Uterus (tissue), 2 donors: ENCODE data around the gene GFAP.

Source experiments
- POLR2A ChIP-seq, 2 donors: fragments of 450-650 bp; IDR thresholded peaks; one replicate each; pipeline ENCODE4 v1.6.1; 2016; ENCODE audit warnings: antibody characterized with exemption in 2 of 2, mild to moderate bottlenecking in 1 of 2, moderate library complexity in 1 of 2
- TF ChIP-seq, protein P1 (sequence below), 4 experiments: fragments of 200-600 bp in 2 of 4; fragments of 450-650 bp in 2 of 4; sonication (generic) in 2 of 4; IDR thresholded peaks; one replicate each; pipeline ENCODE4 v1.5.1; 2016 to 2019; ENCODE audit warnings: antibody characterized with exemption in 4 of 4, mild to moderate bottlenecking in 2 of 4, moderate library complexity in 1 of 4

DNA sequence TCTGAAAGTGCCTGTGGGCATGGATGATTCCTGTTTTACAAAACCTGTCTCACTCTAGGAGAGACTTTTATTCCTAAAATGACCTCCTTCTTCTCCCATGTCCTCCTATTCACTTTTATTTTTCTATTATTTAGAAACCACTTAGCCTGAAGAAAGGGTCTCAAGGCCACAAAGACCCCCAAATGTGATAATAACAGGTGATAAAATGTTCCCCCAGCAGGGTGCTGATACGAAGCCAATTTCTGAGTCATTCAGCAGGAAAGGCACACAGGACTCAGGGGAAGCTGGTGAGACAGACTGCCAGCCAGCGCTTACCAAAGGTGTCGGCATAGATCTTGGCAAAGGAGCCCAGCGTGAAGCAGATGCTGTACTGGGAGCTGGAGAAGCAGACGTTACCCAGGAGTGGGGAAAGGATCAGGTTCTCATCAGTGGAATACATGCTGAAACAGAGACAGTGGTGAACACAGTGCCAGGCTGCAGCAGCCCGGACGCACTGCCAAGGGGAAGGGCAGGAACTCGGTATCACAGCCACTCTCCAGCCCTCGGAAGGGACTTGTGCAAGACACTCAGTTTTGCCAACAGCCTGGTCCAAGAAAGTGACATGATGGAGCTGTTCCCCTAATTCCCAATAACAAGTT lies 43.0 kb downstream of the GFAP start:
- no peak for TF ChIP-seq POLR2A (IDR thresholded peaks at IDR 0.05)
- TF ChIP-seq, protein P1, sequence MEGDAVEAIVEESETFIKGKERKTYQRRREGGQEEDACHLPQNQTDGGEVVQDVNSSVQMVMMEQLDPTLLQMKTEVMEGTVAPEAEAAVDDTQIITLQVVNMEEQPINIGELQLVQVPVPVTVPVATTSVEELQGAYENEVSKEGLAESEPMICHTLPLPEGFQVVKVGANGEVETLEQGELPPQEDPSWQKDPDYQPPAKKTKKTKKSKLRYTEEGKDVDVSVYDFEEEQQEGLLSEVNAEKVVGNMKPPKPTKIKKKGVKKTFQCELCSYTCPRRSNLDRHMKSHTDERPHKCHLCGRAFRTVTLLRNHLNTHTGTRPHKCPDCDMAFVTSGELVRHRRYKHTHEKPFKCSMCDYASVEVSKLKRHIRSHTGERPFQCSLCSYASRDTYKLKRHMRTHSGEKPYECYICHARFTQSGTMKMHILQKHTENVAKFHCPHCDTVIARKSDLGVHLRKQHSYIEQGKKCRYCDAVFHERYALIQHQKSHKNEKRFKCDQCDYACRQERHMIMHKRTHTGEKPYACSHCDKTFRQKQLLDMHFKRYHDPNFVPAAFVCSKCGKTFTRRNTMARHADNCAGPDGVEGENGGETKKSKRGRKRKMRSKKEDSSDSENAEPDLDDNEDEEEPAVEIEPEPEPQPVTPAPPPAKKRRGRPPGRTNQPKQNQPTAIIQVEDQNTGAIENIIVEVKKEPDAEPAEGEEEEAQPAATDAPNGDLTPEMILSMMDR (IDR thresholded peaks at IDR 0.05): no peak
